BJ (cell line): ENCODE results near the gene PPP1R16B. TPM values are rescaled to one million over a fixed set of nuclear protein-coding genes. Genes with fewer than 3 reads are reported as not detected.

ENCODE experiments used
- CTCF ChIA-PET: fragments of 350-600 bp; formaldehyde crosslinking; extraction: SDS; loops from one replicate; lab custom pipeline; 2021; ENCODE audit warnings: antibody characterized with exemption, inconsistent platforms; lab: Yijun Ruan, JAX
- POLR2A ChIA-PET: fragments of 300-600 bp; sonication (Branson Sonifier 250); formaldehyde crosslinking; extraction: SDS; loops from one replicate; lab custom pipeline; 2021; ENCODE audit warnings: antibody characterized with exemption; lab: Charles Lee
- DNase-seq: peaks from one replicate; pipeline ENCODE4 v3.0.0-alpha.2; 2011; ENCODE audit warnings: low read depth
- H3K27me3 ChIP-seq: 2 replicates; pipeline ENCODE4 v1.6.0; 2011; ENCODE audit warnings: low read length; ENCODE audit not compliant: control insufficient read depth, insufficient read depth
- H3K36me3 ChIP-seq: 2 replicates; pipeline ENCODE4 v1.5.1; 2011; ENCODE audit warnings: low read length; ENCODE audit not compliant: control insufficient read depth, insufficient read depth
- H3K4me3 ChIP-seq: 2 replicates; pipeline ENCODE4 v1.5.1; 2011; ENCODE audit warnings: low read depth, mild to moderate bottlenecking, control low read depth, low read length
- CTCF ChIP-seq: IDR thresholded peaks from 2 replicates; pipeline ENCODE4 v1.5.1; 2011; ENCODE audit warnings: low read depth, mild to moderate bottlenecking, control low read depth, inconsistent platforms, low read length, moderate library complexity; ENCODE audit not compliant: insufficient read depth
- polyA plus RNA-seq: library from polyadenylated mRNA; depleted of rRNA; stranded (reverse); fragments of >200 nt; gene quantifications from 2 replicates; pipeline ENCODE4 v1.2.3, GENCODE V29; 2011

The PPP1R16B gene
- polyA plus RNA-seq, 1 experiment, result not detected

DNA sequence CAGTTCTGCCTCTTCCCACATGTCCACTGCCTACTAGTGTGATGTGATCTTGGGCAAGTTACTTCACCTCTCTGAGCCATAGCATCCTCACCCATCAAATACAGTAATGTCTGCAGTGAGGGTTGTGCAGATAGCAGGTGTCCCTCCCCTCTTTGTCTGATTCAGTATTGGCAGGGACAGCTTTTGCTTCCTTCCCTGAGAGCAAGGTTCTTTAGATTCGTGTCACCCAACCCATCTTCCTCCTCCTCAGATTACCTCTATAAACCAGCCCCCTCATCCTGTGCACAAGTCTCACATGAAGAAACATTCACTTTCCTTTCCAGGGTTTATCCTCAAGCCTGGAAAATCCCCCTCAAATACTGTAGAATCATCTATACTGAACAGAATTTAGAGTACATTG is 41.9 kb upstream of the PPP1R16B start:
- CTCF ChIA-PET, result interaction anchor here (1.0 to 1.5 kb wide), 2 partner anchors 12 to 33 kb away, joined by 3 to 4 read pairs; no protein-coding TSS in a partner anchor
- POLR2A ChIA-PET, result no interaction called here
- Histone ChIP-seq H3K27me3 (no peaks in the 10 kb centered on the region), H3K36me3 (peaks cover 4% of the 10 kb centered on the region), H3K4me3 (no peak overlapping the region)
- DNase-seq, result no peak
- no peak for TF ChIP-seq CTCF

- POLR2A ChIA-PET, result no interaction called here
- CTCF ChIA-PET, result no interaction called here
- H3K4me3 ChIP-seq, result no peak overlapping the region
- no peak for TF ChIP-seq CTCF
- H3K36me3 ChIP-seq, result peaks cover 4% of the 10 kb centered on the region
- no peaks in the 10 kb centered on the region for H3K27me3 ChIP-seq
- peak; percentile 28 for DNase-seq
These were observed 40.8 kb upstream of the PPP1R16B start for GRCh38 chr20:38764567-38765318.

GRCh38 chr20:38766071-38766470 is 39.4 kb upstream of the PPP1R16B start:
- CTCF ChIA-PET, result interaction anchor here (1.1 kb wide), 1 partner anchor 14 kb away, joined by 5 read pairs; no protein-coding TSS in a partner anchor
- TF ChIP-seq CTCF, result no peak
- no peak for DNase-seq
- Histone ChIP-seq H3K27me3 (no peaks in the 10 kb centered on the region), H3K4me3 (no peak overlapping the region), H3K36me3 (peaks cover 3% of the 10 kb centered on the region)
- POLR2A ChIA-PET, result no interaction called here

GRCh38 chr20:38769376-38770295 is 35.9 kb upstream of the PPP1R16B start:
- Histone ChIP-seq H3K4me3 (no peak overlapping the region), H3K36me3 (peaks cover 9% of the 10 kb centered on the region), H3K27me3 (no peaks in the 10 kb centered on the region)
- ChIA-PET POLR2A (no interaction called here), CTCF (interaction anchor here (1.1 to 2.3 kb wide), 2 partner anchors 18 to 43 kb away, joined by 3 to 8 read pairs; no protein-coding TSS in a partner anchor)
- no peak for TF ChIP-seq CTCF
- DNase-seq, result no peak

DNA sequence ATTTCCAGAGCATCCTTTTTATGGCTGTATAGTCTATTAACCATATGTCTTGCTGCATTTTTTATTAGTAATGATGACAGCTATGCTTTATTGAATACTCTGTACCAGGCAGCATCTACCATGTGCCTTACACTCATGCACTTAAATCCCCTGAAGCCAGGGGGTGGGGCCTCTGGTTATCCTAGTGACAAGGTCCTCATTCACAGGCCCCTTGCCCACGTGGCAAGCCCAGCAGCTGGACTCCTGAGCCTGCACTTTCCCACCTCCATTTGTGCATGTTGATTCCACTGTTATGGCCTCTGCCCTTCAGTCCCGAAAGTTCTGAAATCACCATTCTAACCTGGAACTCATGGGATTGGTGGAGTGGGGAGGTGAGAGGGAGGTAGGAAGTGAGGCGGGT is 35.0 kb upstream of the PPP1R16B start:
- H3K36me3 ChIP-seq, result peaks cover 9% of the 10 kb centered on the region
- CTCF ChIA-PET, result interaction anchor here (1.1 kb wide), 1 partner anchor 44 kb away, joined by 3 read pairs; no protein-coding TSS in a partner anchor
- POLR2A ChIA-PET, result no interaction called here

More for the DNA sequence above, 35.0 kb upstream of the PPP1R16B start:
- Histone ChIP-seq H3K4me3 (no peak overlapping the region), H3K27me3 (no peaks in the 10 kb centered on the region)
- no peak for TF ChIP-seq CTCF
- no peak for DNase-seq
